Common myeloid progenitor, CD34-positive (primary cell): ENCODE results near the gene HOXB3.
A peak's percentile ranks its signal among the peaks of the same experiment; 100 is the strongest.

ENCODE experiments used
- CTCF ChIA-PET: fragments of 350-600 bp; sonication (Branson Sonifier 250); formaldehyde crosslinking; loops from one replicate; lab custom pipeline; 2021; ENCODE audit warnings: antibody characterized with exemption; lab: Charles Lee
- POLR2A ChIA-PET: fragments of 350-600 bp; sonication (Branson Sonifier 250); formaldehyde crosslinking; loops from one replicate; lab custom pipeline; 2021; ENCODE audit warnings: antibody characterized with exemption; lab: Charles Lee
- DNase-seq, 3 donors: peaks; one replicate each; pipeline versions ENCODE4 v3.0.0 to v3.0.0-alpha.2; 2013
- H3K27ac ChIP-seq, 2 experiments: 1 replicate in 1 of 2; 2 replicates in 1 of 2; pipeline ENCODE4 v1.7.0; 2013; ENCODE audit warnings: inconsistent platforms in 2 of 2, low read length in 2 of 2, mild to moderate bottlenecking in 2 of 2, low read depth in 1 of 2, moderate library complexity in 1 of 2; ENCODE audit not compliant: severe bottlenecking in 2 of 2, insufficient read depth in 1 of 2, poor library complexity in 1 of 2
- H3K27me3 ChIP-seq, 5 experiments: replicated peaks in 2 of 5; 1 replicate in 3 of 5; 2 replicates in 2 of 5; pipeline versions ENCODE4 v1.6.1 to v1.7.0; 2013; ENCODE audit warnings: low read length in 4 of 5, mild to moderate bottlenecking in 2 of 5, moderate library complexity in 2 of 5, inconsistent platforms in 1 of 5; ENCODE audit not compliant: insufficient read depth in 5 of 5, control insufficient read depth in 4 of 5
- H3K36me3 ChIP-seq, 4 experiments: 1 replicate in 2 of 4; 2 replicates in 2 of 4; pipeline versions ENCODE4 v1.6.1 to v1.7.0; 2013; ENCODE audit warnings: low read length in 3 of 4, control low read depth in 1 of 4, mild to moderate bottlenecking in 1 of 4; ENCODE audit not compliant: control insufficient read depth in 4 of 4, insufficient read depth in 4 of 4
- H3K4me1 ChIP-seq, 4 experiments: 1 replicate in 3 of 4; 2 replicates in 1 of 4; pipeline versions ENCODE4 v1.6.1 to v1.7.1; 2013; ENCODE audit warnings: low read length in 3 of 4, mild to moderate bottlenecking in 3 of 4, control low read depth in 1 of 4, inconsistent platforms in 1 of 4, moderate library complexity in 1 of 4; ENCODE audit not compliant: control insufficient read depth in 4 of 4, insufficient read depth in 4 of 4; ENCODE audit errors: control extremely low read depth in 1 of 4
- H3K4me3 ChIP-seq, 7 experiments: 1 replicate in 4 of 7; 2 replicates in 3 of 7; pipeline versions ENCODE4 v1.5.1 to v1.7.0; 2013; ENCODE audit warnings: mild to moderate bottlenecking in 7 of 7, low read length in 6 of 7, moderate library complexity in 6 of 7, inconsistent platforms in 2 of 7, low read depth in 2 of 7, control low read depth in 1 of 7; ENCODE audit not compliant: insufficient read depth in 4 of 7, control insufficient read depth in 1 of 7; ENCODE audit errors: extremely low read depth in 1 of 7
- H3K9me3 ChIP-seq, 5 experiments: 1 replicate in 4 of 5; 2 replicates in 1 of 5; pipeline versions ENCODE4 v1.6.1 to v1.7.1; 2013; ENCODE audit warnings: low read length in 4 of 5, mild to moderate bottlenecking in 2 of 5, inconsistent platforms in 1 of 5, low read depth in 1 of 5, moderate library complexity in 1 of 5; ENCODE audit not compliant: control insufficient read depth in 4 of 5, insufficient read depth in 2 of 5; ENCODE audit errors: control extremely low read depth in 1 of 5
- WGBS: methylation state at CpG from one replicate; pipeline ENCODE4 v1.1.5; 2013; ENCODE audit not compliant: insufficient coverage; 5-methylcytosine and 5-hydroxymethylcytosine counted together

Gene HOXB3

GRCh38 chr17:48544349-48545021 lies 45.6 kb downstream of the HOXB3 start:
- peaks cover 0 to 8% (median 3%) of the 10 kb centered on the region in 4 experiments for H3K36me3 ChIP-seq
- peaks cover 22 to 79% (median 63%) of the 10 kb centered on the region in 4 experiments for H3K4me1 ChIP-seq
- ChIA-PET CTCF (interaction anchor here (0.7 to 1.4 kb wide), 3 partner anchors 10 to 35 kb away, joined by 3 to 6 read pairs (median 3); no protein-coding TSS in a partner anchor), POLR2A (interaction anchor here (0.7 to 1.0 kb wide), 3 partner anchors 28 to 51 kb away, joined by 3 to 5 read pairs (median 4); no protein-coding TSS in a partner anchor)
- H3K9me3 ChIP-seq: no peaks in the 10 kb centered on the region
- DNase-seq: peak; percentile 61 to 85 (median 78)
- no peaks in the 10 kb centered on the region for H3K27me3 ChIP-seq
- WGBS: 1% methylated on average over 16 of the region's 38 CpGs
- H3K27ac ChIP-seq: peak overlapping the region; percentile 83 to 95
- peak overlapping the region; percentile 30 to 95 (median 89) for H3K4me3 ChIP-seq

DNA sequence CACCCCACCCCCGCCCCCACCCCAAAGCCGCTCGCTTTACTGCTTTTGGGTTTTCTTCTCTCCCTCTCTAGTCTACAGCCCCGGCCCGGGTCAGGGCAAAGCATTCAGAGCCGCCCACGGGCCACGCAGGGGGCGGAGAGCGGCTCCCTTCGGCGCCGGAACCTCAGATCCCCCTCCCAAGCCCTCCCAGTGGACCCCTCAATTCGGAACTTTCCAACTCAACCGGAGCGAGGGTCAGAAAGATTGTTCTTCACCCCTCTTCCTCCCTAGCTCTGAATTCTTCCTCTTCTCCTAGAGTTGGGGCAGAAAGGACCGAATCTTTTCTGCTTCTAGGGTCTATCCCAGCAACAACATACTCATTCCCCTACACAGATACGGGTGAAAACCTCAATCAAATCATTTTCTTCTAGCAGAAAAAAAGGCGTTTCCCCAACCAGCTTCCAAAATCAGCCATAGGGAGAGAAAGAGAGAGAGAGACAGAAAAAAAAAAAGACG lies 46.1 kb downstream of the HOXB3 start:
- Histone ChIP-seq H3K4me3 (peak overlapping the region; percentile 60 to 95 (median 89)), H3K27me3 (no peaks in the 10 kb centered on the region), H3K9me3 (no peaks in the 10 kb centered on the region), H3K27ac (peak overlapping the region; percentile 83 to 95), H3K4me1 (peaks cover 22 to 79% (median 64%) of the 10 kb centered on the region in 4 experiments), H3K36me3 (peaks cover 0 to 5% (median 2%) of the 10 kb centered on the region in 4 experiments)
- 0% methylated on average over 12 of the region's 20 CpGs for WGBS
- ChIA-PET CTCF (interaction anchor here (0.7 to 1.6 kb wide), 4 partner anchors 11 to 36 kb away, joined by 3 to 6 read pairs (median 3); no protein-coding TSS in a partner anchor), POLR2A (interaction anchor here (0.7 to 1.0 kb wide), 3 partner anchors 28 to 50 kb away, joined by 3 to 5 read pairs (median 4); no protein-coding TSS in a partner anchor)
- peak in 2 of 3 donors; percentile 33 to 46 for DNase-seq

DNA sequence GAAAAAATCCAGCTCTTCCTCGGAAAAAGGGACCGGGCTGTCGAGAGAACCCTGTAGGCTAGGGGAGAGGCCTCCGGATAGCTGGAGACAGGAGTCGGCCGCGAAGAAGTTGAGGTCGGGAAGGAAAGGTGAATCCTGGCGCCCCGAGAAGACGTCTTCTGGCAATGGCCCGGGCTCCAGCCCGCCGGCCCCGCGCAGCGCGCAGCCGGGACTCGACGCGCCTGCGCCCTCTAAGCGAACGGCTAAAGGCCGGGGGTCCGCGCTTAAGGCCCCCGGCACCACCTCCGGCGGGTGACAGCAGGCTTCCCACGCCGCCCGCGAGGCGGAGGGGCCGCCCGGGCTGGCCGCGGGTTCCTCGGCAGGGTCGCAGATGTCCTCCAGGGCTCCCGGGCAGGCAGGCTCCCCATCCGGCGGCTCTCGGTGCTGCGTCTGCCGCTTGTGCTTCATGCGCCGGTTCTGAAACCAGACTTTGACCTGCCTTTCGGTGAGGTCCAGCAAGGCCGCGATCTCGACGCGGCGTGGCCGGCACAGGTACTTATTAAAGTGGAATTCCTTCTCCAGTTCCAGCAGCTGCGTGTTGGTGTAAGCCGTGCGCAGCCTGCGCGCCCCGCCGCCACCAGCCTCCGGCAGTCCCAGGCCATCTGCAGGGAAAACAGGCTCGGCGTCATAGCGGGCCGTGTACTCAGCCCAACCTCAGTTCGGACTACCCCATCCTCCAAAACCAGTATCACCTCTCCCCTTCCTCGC lies 46.8 kb downstream of the HOXB3 start:
- POLR2A ChIA-PET: interaction anchor here (1.0 kb wide), 1 partner anchor 31 kb away, joined by 4 read pairs; no protein-coding TSS in a partner anchor
- H3K9me3 ChIP-seq: no peaks in the 10 kb centered on the region
- peak overlapping the region; percentile 83 to 95 for H3K27ac ChIP-seq
- under 1% methylated on average over 68 of the region's 72 CpGs for WGBS
- peaks cover 22 to 76% (median 59%) of the 10 kb centered on the region in 4 experiments for H3K4me1 ChIP-seq
- H3K36me3 ChIP-seq: peaks cover 0 to 4% (median 2%) of the 10 kb centered on the region in 4 experiments
- CTCF ChIA-PET: interaction anchor here (0.7 to 1.6 kb wide), 5 partner anchors 9 to 65 kb away, joined by 3 read pairs; no protein-coding TSS in a partner anchor
- DNase-seq: peak in 2 of 3 donors; percentile 54 to 65
- H3K4me3 ChIP-seq: peak overlapping the region; percentile 60 to 95 (median 89)
- no peaks in the 10 kb centered on the region for H3K27me3 ChIP-seq

DNA sequence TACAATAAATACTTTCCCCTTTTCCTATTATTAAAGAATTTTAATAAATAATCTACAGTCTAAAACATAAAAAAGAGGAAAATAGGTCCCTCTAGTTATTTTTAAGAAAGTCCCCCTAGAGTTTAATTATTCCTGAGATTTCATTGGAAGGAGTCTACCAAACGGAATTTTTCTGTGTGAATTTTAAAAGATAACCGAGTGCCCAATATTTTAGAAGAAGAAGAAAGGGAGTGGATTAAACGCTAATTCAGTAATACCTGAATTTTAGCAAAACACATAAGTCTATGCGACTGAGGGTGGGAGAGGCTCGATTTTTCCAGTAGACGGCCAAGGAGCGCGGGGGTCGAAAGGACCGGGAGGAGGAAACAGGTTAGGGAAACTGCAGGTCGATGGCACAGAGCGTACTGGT lies 47.3 kb downstream of the HOXB3 start:
- no peak for DNase-seq
- Histone ChIP-seq H3K4me1 (peaks cover 20 to 71% (median 53%) of the 10 kb centered on the region in 4 experiments), H3K9me3 (no peaks in the 10 kb centered on the region), H3K4me3 (peak overlapping the region; percentile 60 to 95 (median 89)), H3K27me3 (no peaks in the 10 kb centered on the region), H3K27ac (peak overlapping the region; percentile 83 to 95), H3K36me3 (peaks cover 0 to 4% (median 2%) of the 10 kb centered on the region in 4 experiments)
- ChIA-PET CTCF (interaction anchor here (0.7 to 1.6 kb wide), 4 partner anchors 8 to 64 kb away, joined by 3 read pairs; no protein-coding TSS in a partner anchor), POLR2A (no interaction called here)
- WGBS: 0% methylated on average over 9 of the region's 12 CpGs

GRCh38 chr17:48542114-48542656 lies 47.9 kb downstream of the HOXB3 start:
- peaks cover 0 to 4% (median 2%) of the 10 kb centered on the region in 4 experiments for H3K36me3 ChIP-seq
- no peak for DNase-seq

DNA sequence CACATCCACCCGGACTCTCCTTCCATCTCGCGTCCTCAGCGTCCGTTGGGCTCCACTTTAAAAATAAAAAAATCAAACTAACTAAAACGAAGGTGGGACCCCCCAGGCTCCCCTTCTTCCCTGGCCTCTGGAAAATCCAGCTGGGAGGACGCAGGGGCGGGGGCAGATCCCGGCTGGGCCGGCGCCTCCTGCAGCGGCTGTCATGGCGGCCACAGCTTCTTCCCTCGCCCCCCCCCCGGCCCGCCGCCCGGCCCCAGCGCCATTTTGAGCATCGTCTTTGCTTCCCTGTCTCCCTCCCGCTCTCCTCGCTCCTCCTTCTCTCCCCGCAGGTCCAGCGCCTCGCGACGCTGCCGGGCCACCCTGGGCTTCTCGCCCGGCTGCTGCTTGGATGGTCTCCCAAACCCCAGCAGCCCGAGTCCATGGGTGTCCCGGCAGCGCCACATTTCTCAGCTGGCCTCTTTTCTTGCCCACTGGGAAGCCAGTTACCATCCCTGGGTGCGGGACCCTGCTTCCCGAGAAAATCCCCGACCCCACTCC lies 48.4 kb downstream of the HOXB3 start:
- Histone ChIP-seq H3K27ac (peak overlapping the region; percentile 83 to 95), H3K4me1 (peaks cover 12 to 60% (median 43%) of the 10 kb centered on the region in 4 experiments), H3K36me3 (peaks cover 0 to 4% (median 2%) of the 10 kb centered on the region in 4 experiments), H3K4me3 (peak overlapping the region; percentile 63 to 95 (median 89)), H3K27me3 (no peaks in the 10 kb centered on the region), H3K9me3 (no peaks in the 10 kb centered on the region)
- CTCF ChIA-PET: interaction anchor here (0.7 to 3.2 kb wide), 6 partner anchors 9 to 82 kb away, joined by 3 to 14 read pairs (median 3); no protein-coding TSS in a partner anchor
- WGBS: 0% methylated on average over 12 of the region's 36 CpGs
- DNase-seq: peak in 1 of 3 donors; percentile 56
- POLR2A ChIA-PET: interaction anchor here (0.7 to 1.2 kb wide), 2 partner anchors 46 to 51 kb away, joined by 4 to 5 read pairs; no protein-coding TSS in a partner anchor

More at GRCh38 chr17:48542114-48542656, 47.9 kb downstream of the HOXB3 start:
- Histone ChIP-seq H3K27me3 (no peaks in the 10 kb centered on the region), H3K4me3 (peak overlapping the region; percentile 63 to 95 (median 89)), H3K9me3 (no peaks in the 10 kb centered on the region), H3K4me1 (peaks cover 15 to 66% (median 48%) of the 10 kb centered on the region in 4 experiments), H3K27ac (peak overlapping the region; percentile 83 to 95)
- CTCF ChIA-PET: interaction anchor here (0.7 to 3.2 kb wide), 6 partner anchors 9 to 82 kb away, joined by 3 to 14 read pairs (median 3); no protein-coding TSS in a partner anchor
- WGBS: under 1% methylated on average over 20 of the region's 27 CpGs
- POLR2A ChIA-PET: interaction anchor here (1.2 kb wide), 1 partner anchor 50 kb away, joined by 4 read pairs; no protein-coding TSS in a partner anchor
